Measurements from ENCODE around the gene FAHD2A.
"Not testable (repeated sequence)": the region's sequence is repeated elsewhere in the genome, so short reads cannot be mapped to it uniquely, and the experiment has no call there.

FAHD2A gene

GRCh38 chr2:95402370-95403203 lies at the start of gene FAHD2A:
FAHD2A (plus strand) TSS chr2:95402708; CDS start chr2:95405559, 2,851 bp downstream.
- peak; percentile 95 for DNase-seq
- in situ Hi-C loops (cut with HindIII; ENCODE audit: low pct_ligation_motif_present, low pct_unique_long_range_greater_than_20kb, low sequenced_read_pairs): no loop called here

- DNase-seq: no peak
- in situ Hi-C loops (cut with HindIII; ENCODE audit: low pct_ligation_motif_present, low pct_unique_long_range_greater_than_20kb, low sequenced_read_pairs): no loop called here
Measured at GRCh38 chr2:95353055-95353575, 49.4 kb upstream of the FAHD2A start.

- DNase-seq: no peak
- in situ Hi-C loops (cut with HindIII; ENCODE audit: low pct_ligation_motif_present, low pct_unique_long_range_greater_than_20kb, low sequenced_read_pairs): no loop called here
Measured at GRCh38 chr2:95353613-95354468, 48.7 kb upstream of the FAHD2A start.

- in situ Hi-C loops (cut with HindIII; ENCODE audit: low pct_ligation_motif_present, low pct_unique_long_range_greater_than_20kb, low sequenced_read_pairs): no loop called here
- DNase-seq: no peak
Measured at GRCh38 chr2:95354469-95354901, 48.0 kb upstream of the FAHD2A start.

- in situ Hi-C loops (cut with HindIII; ENCODE audit: low pct_ligation_motif_present, low pct_unique_long_range_greater_than_20kb, low sequenced_read_pairs): no loop called here
- DNase-seq: no peak
Measured at GRCh38 chr2:95354925-95355324, 47.6 kb upstream of the FAHD2A start.

- in situ Hi-C loops (cut with HindIII; ENCODE audit: low pct_ligation_motif_present, low pct_unique_long_range_greater_than_20kb, low sequenced_read_pairs); DNase-seq: not testable (repeated sequence)
Measured at GRCh38 chr2:95355486-95355885, 47.0 kb upstream of the FAHD2A start.

- no peak for DNase-seq
- in situ Hi-C loops (cut with HindIII; ENCODE audit: low pct_ligation_motif_present, low pct_unique_long_range_greater_than_20kb, low sequenced_read_pairs): no loop called here
Measured at GRCh38 chr2:95356821-95357700, 45.4 kb upstream of the FAHD2A start.

- in situ Hi-C loops (cut with HindIII; ENCODE audit: low pct_ligation_motif_present, low pct_unique_long_range_greater_than_20kb, low sequenced_read_pairs): no loop called here
- DNase-seq: no peak
Measured at GRCh38 chr2:95357717-95358280, 44.7 kb upstream of the FAHD2A start.

- DNase-seq: peak; percentile 16
- in situ Hi-C loops (cut with HindIII; ENCODE audit: low pct_ligation_motif_present, low pct_unique_long_range_greater_than_20kb, low sequenced_read_pairs): no loop called here
Measured at GRCh38 chr2:95359031-95359430, 43.5 kb upstream of the FAHD2A start.

GRCh38 chr2:95359501-95359930 lies 43.0 kb upstream of the FAHD2A start:
- no peak for DNase-seq
- in situ Hi-C loops (cut with HindIII; ENCODE audit: low pct_ligation_motif_present, low pct_unique_long_range_greater_than_20kb, low sequenced_read_pairs): no loop called here

GRCh38 chr2:95361216-95361980 lies 41.1 kb upstream of the FAHD2A start:
- no peak for DNase-seq
- in situ Hi-C loops (cut with HindIII; ENCODE audit: low pct_ligation_motif_present, low pct_unique_long_range_greater_than_20kb, low sequenced_read_pairs): no loop called here

- in situ Hi-C loops (cut with HindIII; ENCODE audit: low pct_ligation_motif_present, low pct_unique_long_range_greater_than_20kb, low sequenced_read_pairs): no loop called here
- no peak for DNase-seq
Measured at GRCh38 chr2:95362486-95362885, 40.0 kb upstream of the FAHD2A start.

GRCh38 chr2:95366514-95366913 lies 36.0 kb upstream of the FAHD2A start:
- in situ Hi-C loops (cut with HindIII; ENCODE audit: low pct_ligation_motif_present, low pct_unique_long_range_greater_than_20kb, low sequenced_read_pairs): no loop called here
- no peak for DNase-seq

GRCh38 chr2:95372216-95372829 lies 30.2 kb upstream of the FAHD2A start:
- DNase-seq: no peak
- in situ Hi-C loops (cut with HindIII; ENCODE audit: low pct_ligation_motif_present, low pct_unique_long_range_greater_than_20kb, low sequenced_read_pairs): no loop called here

- no peak for DNase-seq
- in situ Hi-C loops (cut with HindIII; ENCODE audit: low pct_ligation_motif_present, low pct_unique_long_range_greater_than_20kb, low sequenced_read_pairs): no loop called here
Measured at GRCh38 chr2:95372845-95373244, 29.7 kb upstream of the FAHD2A start.

- DNase-seq: no peak
- in situ Hi-C loops (cut with HindIII; ENCODE audit: low pct_ligation_motif_present, low pct_unique_long_range_greater_than_20kb, low sequenced_read_pairs): no loop called here
Measured at GRCh38 chr2:95374029-95374428, 28.5 kb upstream of the FAHD2A start.

GRCh38 chr2:95374451-95374920 lies 28.0 kb upstream of the FAHD2A start:
- in situ Hi-C loops (cut with HindIII; ENCODE audit: low pct_ligation_motif_present, low pct_unique_long_range_greater_than_20kb, low sequenced_read_pairs): no loop called here
- no peak for DNase-seq
